GM10266 (cell line): Measurements from ENCODE around the gene TAS1R2.

Source experiments
- DNase-seq: peaks from one replicate; pipeline ENCODE4 v3.0.0; 2012; ENCODE audit errors: extremely low spot score
- CTCF ChIP-seq: IDR thresholded peaks from 2 replicates; pipeline ENCODE4 v1.5.1; 2012; ENCODE audit warnings: mild to moderate bottlenecking, low read depth; ENCODE audit not compliant: control insufficient read depth, insufficient read depth; ENCODE audit errors: missing control alignments

The TAS1R2 gene

GRCh38 chr1:18805925-18806849 is 53.3 kb downstream of the TAS1R2 start:
- DNase-seq: no peak
- no peak for TF ChIP-seq CTCF

- DNase-seq: no peak
- TF ChIP-seq CTCF: no peak
These were observed 54.1 kb downstream of the TAS1R2 start for GRCh38 chr1:18805150-18805879.

GRCh38 chr1:18803851-18804250 is 55.6 kb downstream of the TAS1R2 start:
- DNase-seq: no peak
- no peak for TF ChIP-seq CTCF

GRCh38 chr1:18803151-18803791 is 56.2 kb downstream of the TAS1R2 start:
- DNase-seq: no peak

GRCh38 chr1:18802231-18802630 is 57.2 kb downstream of the TAS1R2 start:
- no peak for DNase-seq
- TF ChIP-seq CTCF: no peak

More at GRCh38 chr1:18803151-18803791, 56.2 kb downstream of the TAS1R2 start:
- no peak for TF ChIP-seq CTCF

GRCh38 chr1:18800258-18800657 is 59.2 kb downstream of the TAS1R2 start:
- DNase-seq: no peak

More at GRCh38 chr1:18800258-18800657, 59.2 kb downstream of the TAS1R2 start:
- TF ChIP-seq CTCF: no peak
